PC-3 (cell line): ENCODE results near the gene HDAC11. TPM values are rescaled to one million over a fixed set of nuclear protein-coding genes. Genes with fewer than 3 reads are reported as not detected.

Experiments
- ATAC-seq: fragments of 200-7000 bp; cut with Tn5 transposase; 2 replicates; pipeline ENCODE4 v1.9.1; 2020; ENCODE audit warnings: mild to moderate bottlenecking, moderate library complexity
- BruUV-seq: library from RNA; stranded (reverse); fragments of 400-500 nt; replicated peaks from 2 replicates; lab custom pipeline; 2021; lab: Mats Ljungman, UMichigan
- CTCF ChIA-PET: fragments of 300-600 bp; sonication (Branson Sonifier 250); formaldehyde crosslinking; loops from one replicate; lab custom pipeline; 2022; ENCODE audit warnings: antibody characterized with exemption; lab: Charles Lee
- POLR2A ChIA-PET: fragments of 300-600 bp; sonication (Branson Sonifier 250); formaldehyde crosslinking; loops from one replicate; lab custom pipeline; 2022; ENCODE audit warnings: antibody characterized with exemption; ENCODE audit not compliant: unreplicated experiment; lab: Charles Lee
- DNase-seq: peaks from one replicate; pipeline ENCODE4 v3.0.0-alpha.2; 2015
- H2AFZ ChIP-seq: fragments of 300-600 bp; sonication (generic); 2 replicates; pipeline ENCODE4 v1.6.0; 2016; ENCODE audit warnings: antibody characterized with exemption, low read length
- H3F3A ChIP-seq: fragments of 300-600 bp; sonication (generic); one replicate; pipeline ENCODE4 v1.6.0; 2017; ENCODE audit warnings: antibody characterized with exemption, low read length, control low read depth, mild to moderate bottlenecking; ENCODE audit not compliant: unreplicated experiment
- H3K27ac ChIP-seq: fragments of 300-600 bp; sonication (generic); 2 replicates; pipeline ENCODE4 v1.5.1; 2016; ENCODE audit warnings: mild to moderate bottlenecking, low read length
- H3K27me3 ChIP-seq: fragments of 300-600 bp; sonication (generic); 2 replicates; pipeline ENCODE4 v1.6.1; 2016; ENCODE audit warnings: low read length, mixed read lengths
- H3K36me3 ChIP-seq: fragments of 300-600 bp; sonication (generic); 2 replicates; pipeline ENCODE4 v1.6.1; 2016; ENCODE audit warnings: low read depth, mixed run types, low read length, mixed read lengths
- H3K4me1 ChIP-seq: fragments of 300-600 bp; sonication (generic); 2 replicates; pipeline ENCODE4 v1.5.1; 2016; ENCODE audit warnings: low read length; ENCODE audit not compliant: insufficient read depth
- H3K4me2 ChIP-seq: fragments of 300-600 bp; sonication (generic); 2 replicates; pipeline ENCODE4 v1.6.0; 2016; ENCODE audit warnings: low read length
- H3K4me3 ChIP-seq: fragments of 300-600 bp; sonication (generic); 2 replicates; pipeline ENCODE4 v1.5.1; 2016; ENCODE audit warnings: mild to moderate bottlenecking, low read length, mixed read lengths
- H3K79me2 ChIP-seq: fragments of 300-600 bp; sonication (generic); 2 replicates; pipeline ENCODE4 v1.6.1; 2017; ENCODE audit warnings: low read length, mixed read lengths
- H3K9ac ChIP-seq: fragments of 300-600 bp; sonication (generic); 2 replicates; pipeline ENCODE4 v1.6.0; 2016; ENCODE audit warnings: mild to moderate bottlenecking, low read length
- H3K9me2 ChIP-seq: fragments of 300-600 bp; sonication (generic); replicated peaks from 2 replicates; pipeline ENCODE4 v1.6.1; 2016; ENCODE audit warnings: mixed run types, low read length, mixed read lengths
- H3K9me3 ChIP-seq: fragments of 300-600 bp; sonication (generic); 2 replicates; pipeline ENCODE4 v1.6.1; 2016; ENCODE audit warnings: low read length, mixed read lengths
- H4K20me1 ChIP-seq: fragments of 300-600 bp; sonication (generic); 2 replicates; pipeline ENCODE4 v1.6.1; 2016; ENCODE audit warnings: low read length, mixed read lengths
- CTCF ChIP-seq: fragments of 300-600 bp; sonication (generic); conservative IDR thresholded peaks from 2 replicates; pipeline ENCODE4 v1.5.1; 2017; ENCODE audit warnings: antibody characterized with exemption, low read depth, mild to moderate bottlenecking, low read length
- EZH2 ChIP-seq: fragments of 300-600 bp; sonication (generic); IDR thresholded peaks from one replicate; pipeline ENCODE4 v1.6.1; 2017; ENCODE audit warnings: antibody characterized with exemption, mild to moderate bottlenecking, low read length; ENCODE audit not compliant: unreplicated experiment
- EZH2phosphoT487 ChIP-seq: fragments of 300-600 bp; sonication (generic); IDR thresholded peaks from 2 replicates; pipeline ENCODE4 v1.6.1; 2018; ENCODE audit warnings: mild to moderate bottlenecking, antibody characterized with exemption, low read length, borderline replicate concordance
- intact Hi-C: fragments of 100-400 bp; cut with micrococcal nuclease; formaldehyde crosslinking; loops from 2 replicates; pipeline ENCODE4 v1.9.0; 2023
- total RNA-seq: library from RNA; depleted of rRNA; stranded (reverse); fragments of >200 nt; gene quantifications from 2 replicates; pipeline ENCODE4 v1.2.3, GENCODE V29; 2014

Gene HDAC11
- total RNA-seq, 1 experiment from 2014 or later: 24.2 TPM

DNA sequence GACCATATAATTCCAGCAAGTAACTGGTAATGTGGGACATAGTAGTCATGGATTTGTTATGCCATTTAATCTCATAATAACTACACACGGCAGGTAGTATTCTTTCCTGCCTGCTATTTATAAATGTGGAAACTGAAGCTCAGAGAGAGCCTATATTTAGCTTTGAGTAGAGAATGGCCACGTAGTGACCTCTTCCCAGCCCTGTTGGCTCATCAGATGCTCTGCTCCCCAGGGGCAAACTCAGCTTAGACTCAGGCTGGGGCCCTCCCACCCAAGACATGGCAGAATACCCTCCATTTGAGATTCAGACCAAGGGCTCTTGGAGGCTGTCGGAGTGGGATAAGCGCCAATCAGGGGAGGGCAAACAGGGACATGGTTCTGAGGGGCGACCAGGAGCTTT, 17.3 kb upstream of the HDAC11 start:
- Histone ChIP-seq H3F3A (no peaks in the 10 kb centered on the region), H3K36me3 (no peaks in the 10 kb centered on the region), H3K9me3 (no peaks in the 10 kb centered on the region), H3K27ac (no peak overlapping the region), H3K27me3 (no peaks in the 10 kb centered on the region), H3K9ac (no peak overlapping the region), H3K4me1 (no peaks in the 10 kb centered on the region), H3K4me2 (no peak overlapping the region), H3K9me2 (no peaks in the 10 kb centered on the region), H3K4me3 (no peak overlapping the region), H3K79me2 (no peaks in the 10 kb centered on the region), H4K20me1 (no peaks in the 10 kb centered on the region), H2AFZ (no peak overlapping the region)
- DNase-seq (no peak), ATAC-seq (no peak)
- intact Hi-C loops: no loop called here
- ChIA-PET CTCF (no interaction called here), POLR2A (interaction anchor here (0.6 kb wide), 1 partner anchor 17 kb away, joined by 3 read pairs; the partner anchor contains the start of gene HDAC11)
- TF ChIP-seq CTCF (no peak), EZH2phosphoT487 (no peak), EZH2 (no peak)
- BruUV-seq: no TSS peak

DNA sequence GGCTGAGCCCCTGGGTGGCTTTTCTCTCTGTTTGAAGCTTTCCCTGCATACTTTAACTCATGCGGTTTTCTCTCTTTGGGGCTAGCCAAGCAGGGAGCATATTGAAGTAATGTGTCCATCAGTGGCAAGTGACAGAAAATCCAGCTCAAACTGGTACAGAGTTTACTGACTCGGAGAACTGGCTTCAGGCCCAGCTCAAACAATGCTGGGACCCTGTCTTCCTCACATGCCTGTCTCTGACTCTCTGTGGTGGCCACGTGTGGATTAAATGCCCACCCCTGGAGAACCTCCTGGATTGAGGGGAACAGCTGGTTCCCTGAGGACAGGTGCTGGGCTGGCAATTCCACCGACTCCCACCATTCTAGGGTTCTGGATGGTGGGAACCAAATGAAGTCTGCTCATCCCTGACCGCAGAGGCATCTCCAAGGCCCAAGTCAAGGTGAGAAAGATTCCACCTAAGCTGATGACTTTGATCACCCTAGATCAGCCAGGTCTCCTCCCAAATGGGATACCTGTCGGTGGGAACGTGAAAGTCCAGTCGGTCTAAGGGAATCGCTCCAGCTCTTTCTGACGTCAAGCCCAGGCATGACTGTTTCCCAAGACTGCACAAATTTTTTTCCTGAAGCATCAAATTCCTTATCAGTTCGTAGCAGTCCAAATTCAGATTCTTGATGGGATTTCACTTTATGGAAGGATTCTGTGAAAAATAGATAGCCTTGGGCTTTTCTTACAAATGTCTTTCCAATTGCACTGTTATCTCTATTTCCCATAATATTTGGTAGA, 16.3 kb upstream of the HDAC11 start:
- TF ChIP-seq EZH2phosphoT487 (no peak), CTCF (no peak), EZH2 (no peak)
- no peaks in the 10 kb centered on the region for H3K36me3 ChIP-seq
- no peak overlapping the region for H3K4me2 ChIP-seq
- H3K27me3 ChIP-seq: no peaks in the 10 kb centered on the region
- no peaks in the 10 kb centered on the region for H3K9me3 ChIP-seq
- no peaks in the 10 kb centered on the region for H4K20me1 ChIP-seq
- H3K4me1 ChIP-seq: no peaks in the 10 kb centered on the region
- no peak overlapping the region for H3K4me3 ChIP-seq
- DNase-seq: no peak
- ChIA-PET POLR2A (interaction anchor here (0.6 kb wide), 1 partner anchor 16 kb away, joined by 3 read pairs; the partner anchor contains the start of gene HDAC11), CTCF (no interaction called here)
- no peak for ATAC-seq
- H3K9ac ChIP-seq: no peak overlapping the region
- intact Hi-C loops: loop anchor here (1.0 kb wide), 1 partner anchor 21 kb away; no protein-coding TSS in a partner anchor
- H2AFZ ChIP-seq: no peak overlapping the region
- no peaks in the 10 kb centered on the region for H3F3A ChIP-seq
- H3K9me2 ChIP-seq: no peaks in the 10 kb centered on the region
- H3K79me2 ChIP-seq: no peaks in the 10 kb centered on the region
- no peak overlapping the region for H3K27ac ChIP-seq
- no TSS peak for BruUV-seq

DNA sequence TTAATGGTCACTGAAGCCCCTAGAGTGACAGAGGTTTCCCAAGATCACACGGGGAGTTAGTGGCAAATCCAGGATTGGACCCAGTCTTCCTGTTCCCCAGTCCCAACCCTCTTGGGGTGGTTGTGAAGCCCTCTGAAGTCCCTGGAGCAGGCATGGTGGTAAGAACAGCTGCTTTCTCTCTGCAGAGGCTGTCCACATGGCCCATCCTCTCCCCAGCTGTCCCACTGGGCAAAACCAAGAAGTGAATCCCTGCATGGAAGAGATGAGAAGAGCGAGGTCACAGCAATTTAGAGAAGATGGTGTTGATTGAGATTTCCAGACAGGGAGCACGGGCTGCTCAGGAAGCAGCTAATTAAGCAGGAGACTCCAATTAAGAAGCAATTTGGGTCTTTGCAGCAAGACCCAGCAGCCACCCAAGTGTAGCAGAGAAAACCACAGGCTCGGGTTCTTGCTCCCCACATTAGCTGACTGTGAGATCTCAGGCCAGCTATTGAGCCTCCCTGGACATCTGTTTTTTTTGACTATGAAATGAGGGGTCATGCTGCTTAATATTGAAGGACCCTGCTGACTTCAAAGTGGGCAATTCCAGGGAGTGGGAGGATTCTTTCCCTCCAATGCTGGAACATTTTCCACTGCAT, 14.8 kb upstream of the HDAC11 start:
- CTCF ChIA-PET: no interaction called here
- Histone ChIP-seq H3K36me3 (no peaks in the 10 kb centered on the region), H3K9me3 (no peaks in the 10 kb centered on the region), H3K4me2 (no peak overlapping the region), H3K4me1 (no peaks in the 10 kb centered on the region), H3K27ac (no peak overlapping the region), H2AFZ (no peak overlapping the region), H3K79me2 (no peaks in the 10 kb centered on the region), H3K27me3 (no peaks in the 10 kb centered on the region), H4K20me1 (no peaks in the 10 kb centered on the region), H3K9me2 (no peaks in the 10 kb centered on the region), H3K9ac (no peak overlapping the region), H3F3A (no peaks in the 10 kb centered on the region), H3K4me3 (no peak overlapping the region)
- intact Hi-C loops: no loop called here
- BruUV-seq: no TSS peak
- ATAC-seq (no peak), DNase-seq (no peak)
- POLR2A ChIA-PET: no interaction called here
- TF ChIP-seq EZH2phosphoT487: no peak
- no peak for TF ChIP-seq CTCF
- TF ChIP-seq EZH2: no peak
